DOHH2 (cell line): ENCODE data around the gene SPATA13.
A peak's percentile ranks its signal among the peaks of the same experiment; 100 is the strongest.
"Not testable (repeated sequence)": the region's sequence is repeated elsewhere in the genome, so short reads cannot be mapped to it uniquely, and the experiment has no call there.

Experiments used
- H3F3A ChIP-seq: fragments of 200-600 bp; sonication (generic), shearing (Covaris generic); 2 replicates; pipeline ENCODE4 v1.6.0; 2016; ENCODE audit warnings: antibody characterized with exemption, mild to moderate bottlenecking; ENCODE audit not compliant: control insufficient read depth, insufficient read depth
- H3K27ac ChIP-seq: fragments of 200-600 bp; sonication (generic); 2 replicates; pipeline ENCODE4 v1.5.1; 2014; ENCODE audit warnings: low read depth, mild to moderate bottlenecking, low read length, moderate library complexity
- H3K27me3 ChIP-seq: fragments of 200-600 bp; sonication (generic); 2 replicates; pipeline ENCODE4 v1.6.1; 2014; ENCODE audit warnings: mild to moderate bottlenecking, low read length, mixed read lengths; ENCODE audit not compliant: control insufficient read depth
- H3K36me3 ChIP-seq: fragments of 200-600 bp; sonication (generic); 2 replicates; pipeline ENCODE4 v1.6.1; 2014; ENCODE audit warnings: mild to moderate bottlenecking, low read length, moderate library complexity, mixed read lengths; ENCODE audit not compliant: control insufficient read depth
- H3K4me1 ChIP-seq: fragments of 200-600 bp; sonication (generic); 2 replicates; pipeline ENCODE4 v1.6.1; 2014; ENCODE audit warnings: mild to moderate bottlenecking, low read length, mixed read lengths; ENCODE audit not compliant: control insufficient read depth
- H3K4me2 ChIP-seq: fragments of 200-600 bp; sonication (generic); 2 replicates; pipeline ENCODE4 v1.6.0; 2014; ENCODE audit warnings: mild to moderate bottlenecking, low read length, moderate library complexity
- H3K4me3 ChIP-seq: fragments of 200-600 bp; sonication (generic); 2 replicates; pipeline ENCODE4 v1.5.1; 2014; ENCODE audit warnings: mild to moderate bottlenecking, low read length, mixed read lengths
- H3K79me2 ChIP-seq: fragments of 200-600 bp; sonication (generic); 2 replicates; pipeline ENCODE4 v1.6.1; 2014; ENCODE audit warnings: mild to moderate bottlenecking, low read length, mixed read lengths; ENCODE audit not compliant: control insufficient read depth
- H3K9me2 ChIP-seq: fragments of 200-600 bp; sonication (generic); replicated peaks from 2 replicates; pipeline ENCODE4 v1.6.1; 2014; ENCODE audit warnings: mild to moderate bottlenecking, low read length, mixed read lengths; ENCODE audit not compliant: control insufficient read depth
- H3K9me3 ChIP-seq: fragments of 200-600 bp; sonication (generic); 2 replicates; pipeline ENCODE4 v1.6.1; 2014; ENCODE audit warnings: antibody characterized with exemption, low read length, mixed read lengths; ENCODE audit not compliant: control insufficient read depth, insufficient read depth
- H4K20me1 ChIP-seq: fragments of 200-600 bp; sonication (generic); 2 replicates; pipeline ENCODE4 v1.6.0; 2014; ENCODE audit warnings: low read depth, mild to moderate bottlenecking, antibody characterized with exemption, low read length, moderate library complexity; ENCODE audit not compliant: control insufficient read depth, insufficient read depth
- EZH2phosphoT487 ChIP-seq: fragments of 200-600 bp; sonication (generic); IDR thresholded peaks from 2 replicates; pipeline ENCODE4 v1.6.1; 2017; ENCODE audit warnings: borderline replicate concordance, mild to moderate bottlenecking, antibody characterized with exemption, low read length, moderate library complexity, mixed read lengths
- TF ChIP-seq, protein P1 (sequence below): fragments of 200-600 bp; sonication (generic); IDR thresholded peaks from one replicate; pipeline ENCODE4 v1.5.1; 2014; ENCODE audit warnings: antibody characterized with exemption, mild to moderate bottlenecking, low read depth, low read length; ENCODE audit not compliant: poor library complexity, severe bottlenecking

Gene SPATA13

DNA sequence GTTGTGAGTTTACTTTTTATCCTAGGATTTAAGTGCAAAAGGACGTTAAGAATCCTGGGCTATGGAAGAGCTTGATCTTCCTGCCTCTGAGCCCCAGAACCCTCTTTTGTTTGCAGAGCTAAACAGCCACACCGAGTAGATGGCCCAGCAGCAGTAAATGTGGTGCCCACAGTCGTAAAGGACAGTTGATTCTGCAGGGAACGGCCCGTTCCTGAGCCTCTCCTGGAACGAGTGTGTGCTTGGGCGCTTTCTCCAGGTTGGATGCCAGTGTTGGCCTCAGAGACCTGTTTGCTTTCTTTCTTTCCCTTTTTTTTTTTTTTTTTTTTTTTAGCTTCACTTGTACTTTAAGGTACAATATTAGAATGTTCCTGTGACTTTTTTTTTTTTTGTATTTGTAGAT is 41.7 kb downstream of the SPATA13 start:
- H3K4me2 ChIP-seq = peak overlapping the region; percentile 60; the same call in 1 of the 2 replicates

DNA sequence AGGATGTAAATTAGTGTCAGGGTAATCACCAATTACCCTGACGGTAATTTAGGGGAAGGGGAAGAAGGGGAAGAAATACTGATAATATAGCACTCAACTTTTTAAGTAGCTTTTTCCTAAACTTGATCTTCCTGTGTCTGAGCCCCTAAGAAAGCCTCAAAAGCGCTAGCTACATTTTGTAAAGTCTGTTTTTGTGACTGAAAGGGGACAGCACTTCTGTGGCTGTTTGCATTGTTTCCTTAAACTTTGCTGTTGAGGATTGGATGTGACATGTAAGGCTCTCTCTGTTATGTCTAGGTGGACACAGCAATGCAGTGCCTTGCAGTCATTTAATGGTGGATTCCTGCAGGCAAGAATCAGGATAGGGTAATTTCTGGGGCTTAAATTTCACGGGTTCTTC is 42.8 kb downstream of the SPATA13 start:
- Histone ChIP-seq H3K9me2 (no peaks in the 10 kb centered on the region), H3K79me2 (peaks cover 33% of the 10 kb centered on the region), H3K36me3 (no peaks in the 10 kb centered on the region), H3K4me3 (peak overlapping the region; percentile 56), H3F3A (peaks cover 4% of the 10 kb centered on the region; the same call in 1 of the 2 replicates), H3K27ac (peak overlapping the region; percentile 86), H3K4me2 (peak overlapping the region; percentile 60), H3K9me3 (no peaks in the 10 kb centered on the region), H3K4me1 (peaks cover 57% of the 10 kb centered on the region), H4K20me1 (no peaks in the 10 kb centered on the region), H3K27me3 (no peaks in the 10 kb centered on the region)
- TF ChIP-seq, protein P1, sequence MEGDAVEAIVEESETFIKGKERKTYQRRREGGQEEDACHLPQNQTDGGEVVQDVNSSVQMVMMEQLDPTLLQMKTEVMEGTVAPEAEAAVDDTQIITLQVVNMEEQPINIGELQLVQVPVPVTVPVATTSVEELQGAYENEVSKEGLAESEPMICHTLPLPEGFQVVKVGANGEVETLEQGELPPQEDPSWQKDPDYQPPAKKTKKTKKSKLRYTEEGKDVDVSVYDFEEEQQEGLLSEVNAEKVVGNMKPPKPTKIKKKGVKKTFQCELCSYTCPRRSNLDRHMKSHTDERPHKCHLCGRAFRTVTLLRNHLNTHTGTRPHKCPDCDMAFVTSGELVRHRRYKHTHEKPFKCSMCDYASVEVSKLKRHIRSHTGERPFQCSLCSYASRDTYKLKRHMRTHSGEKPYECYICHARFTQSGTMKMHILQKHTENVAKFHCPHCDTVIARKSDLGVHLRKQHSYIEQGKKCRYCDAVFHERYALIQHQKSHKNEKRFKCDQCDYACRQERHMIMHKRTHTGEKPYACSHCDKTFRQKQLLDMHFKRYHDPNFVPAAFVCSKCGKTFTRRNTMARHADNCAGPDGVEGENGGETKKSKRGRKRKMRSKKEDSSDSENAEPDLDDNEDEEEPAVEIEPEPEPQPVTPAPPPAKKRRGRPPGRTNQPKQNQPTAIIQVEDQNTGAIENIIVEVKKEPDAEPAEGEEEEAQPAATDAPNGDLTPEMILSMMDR = no peak
- no peak for TF ChIP-seq EZH2phosphoT487

More for the DNA sequence above, 41.7 kb downstream of the SPATA13 start:
- Histone ChIP-seq H4K20me1 (no peaks in the 10 kb centered on the region), H3K36me3 (no peaks in the 10 kb centered on the region), H3K79me2 (peaks cover 41% of the 10 kb centered on the region), H3K27me3 (no peaks in the 10 kb centered on the region), H3K4me3 (no peak overlapping the region), H3K27ac (no peak overlapping the region), H3K4me1 (peaks cover 60% of the 10 kb centered on the region), H3K9me2 (no peaks in the 10 kb centered on the region), H3K9me3 (no peaks in the 10 kb centered on the region), H3F3A (peaks cover 5% of the 10 kb centered on the region; the same call in 1 of the 2 replicates)
- no peak for TF ChIP-seq EZH2phosphoT487
- TF ChIP-seq, protein P1 = no peak

DNA sequence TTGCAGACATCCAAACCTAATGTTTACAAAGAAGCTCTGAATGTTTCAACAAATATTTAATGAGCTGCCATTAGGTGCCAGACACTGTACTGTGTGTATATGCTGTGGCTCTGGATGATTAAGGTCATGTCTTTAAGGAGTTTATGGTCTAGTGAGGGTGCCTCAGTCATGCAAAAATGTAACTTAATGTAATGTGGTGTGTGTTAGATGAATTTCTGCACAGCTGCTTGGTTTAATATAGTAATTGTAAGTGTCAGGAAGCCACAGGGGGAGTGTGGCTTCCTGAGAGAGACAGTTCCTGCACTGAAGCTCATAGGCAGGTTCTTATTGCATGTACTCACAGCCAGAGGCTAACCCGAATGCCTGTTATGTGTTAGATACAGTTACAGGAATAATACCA is 43.3 kb downstream of the SPATA13 start:
- Histone ChIP-seq H3K79me2 (peaks cover 29% of the 10 kb centered on the region), H3K9me2 (no peaks in the 10 kb centered on the region), H4K20me1 (no peaks in the 10 kb centered on the region), H3K36me3 (no peaks in the 10 kb centered on the region), H3F3A (peaks cover 4% of the 10 kb centered on the region; the same call in 1 of the 2 replicates), H3K4me2 (peak overlapping the region; percentile 60), H3K4me3 (peak overlapping the region; percentile 56), H3K9me3 (no peaks in the 10 kb centered on the region), H3K27me3 (no peaks in the 10 kb centered on the region), H3K4me1 (peaks cover 59% of the 10 kb centered on the region), H3K27ac (peak overlapping the region; percentile 86)
- TF ChIP-seq EZH2phosphoT487 = no peak
- TF ChIP-seq, protein P1 = no peak

DNA sequence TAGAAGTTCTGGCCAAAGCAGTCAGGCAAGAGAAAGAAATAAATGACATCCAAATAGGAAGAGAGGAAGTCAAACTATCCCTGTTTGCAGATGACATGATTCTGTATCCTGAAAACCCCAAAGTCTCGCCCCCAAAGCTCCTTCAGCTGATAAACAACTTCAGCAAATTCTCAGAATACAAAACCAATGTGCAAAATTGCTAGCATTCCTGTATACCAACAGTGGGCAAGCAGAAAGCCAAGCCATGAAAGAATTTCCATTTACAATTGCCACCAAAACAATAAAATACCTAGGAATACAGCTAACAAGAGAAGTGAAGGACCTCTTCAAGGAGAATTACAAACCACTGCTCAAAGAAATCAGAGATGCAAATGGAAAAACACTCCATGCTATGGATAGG is 44.6 kb downstream of the SPATA13 start:
- not testable (repeated sequence) for H3F3A ChIP-seq, H4K20me1 ChIP-seq, H3K9me3 ChIP-seq, H3K36me3 ChIP-seq, H3K4me3 ChIP-seq, H3K27me3 ChIP-seq, H3K9me2 ChIP-seq, H3K27ac ChIP-seq
- Histone ChIP-seq H3K4me1 (peaks cover 68% of the 10 kb centered on the region), H3K79me2 (peaks cover 35% of the 10 kb centered on the region), H3K4me2 (0 out of 2 replicates have a peak overlapping the region, but pooled peaks have one; percentile 14)
